ENCODE data around the gene CD226. TPM values are rescaled to one million over a fixed set of nuclear protein-coding genes. Genes with fewer than 3 reads are reported as not detected.

The CD226 gene
- 5.2 TPM for total RNA-seq

DNA sequence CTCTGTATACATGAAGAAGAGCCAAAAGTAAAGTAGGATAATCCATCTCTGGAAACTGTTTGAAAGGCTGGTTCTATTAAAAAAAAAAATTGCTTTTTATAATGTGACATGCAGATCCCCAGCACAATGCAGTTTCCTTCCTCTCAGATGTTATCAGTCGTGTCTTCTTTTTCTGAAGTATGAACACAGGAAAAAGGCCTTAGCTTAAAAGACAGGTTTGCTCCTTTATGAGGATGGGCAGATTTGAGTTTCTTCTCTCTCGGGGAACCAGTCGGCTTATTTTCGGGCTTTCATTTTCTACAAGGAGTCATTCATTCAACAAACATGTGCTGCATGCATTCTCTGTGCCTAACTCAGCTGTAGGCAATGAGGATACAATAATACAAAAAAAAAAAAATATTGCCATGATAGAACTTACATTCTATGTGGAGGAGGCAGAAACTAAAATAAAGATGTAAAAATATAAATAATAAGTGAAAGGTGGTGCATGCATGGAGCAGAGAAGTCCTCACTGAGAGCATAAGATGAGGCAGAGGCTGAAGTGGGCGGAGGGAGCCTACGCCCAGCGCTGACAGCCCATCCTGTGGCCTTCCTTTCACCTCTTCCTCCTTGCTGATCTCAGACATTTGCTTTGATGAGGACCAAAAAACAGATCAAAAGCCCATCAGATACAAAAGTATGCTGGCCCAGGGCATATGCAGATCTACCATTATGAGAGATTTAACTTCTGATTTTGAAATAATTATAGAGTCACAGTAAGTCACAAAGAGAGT, at the start of gene CD226:
CD226 (minus strand) TSS at position 513 of the 773 bp plus-strand sequence; CDS start at position 46, 467 bp downstream.

